Fibroblast of skin of left biceps (primary cell): ENCODE measurements around the gene EML5.
"Not testable (repeated sequence)": the region's sequence is repeated elsewhere in the genome, so short reads cannot be mapped to it uniquely, and the experiment has no call there.

Experiments used
- DNase-seq, 2 experiments: peaks; one replicate each; pipeline ENCODE4 v3.0.0-alpha.2; 2013; ENCODE audit warnings: low read depth in 2 of 2

EML5 gene

GRCh38 chr14:88802596-88802995, 9.8 kb upstream of the EML5 start:
- DNase-seq, result no peak

GRCh38 chr14:88799522-88799921, 6.8 kb upstream of the EML5 start:
- DNase-seq, result no peak

GRCh38 chr14:88798156-88798555, 5.4 kb upstream of the EML5 start:
- no peak for DNase-seq

GRCh38 chr14:88793259-88793625, 489 bp upstream of the EML5 start:
- no peak for DNase-seq

GRCh38 chr14:88791629-88792472, 902 bp downstream of the EML5 start:
- no peak for DNase-seq

GRCh38 chr14:88791252-88791621, 1.5 kb downstream of the EML5 start:
- no peak for DNase-seq

GRCh38 chr14:88790501-88791251, 2.1 kb downstream of the EML5 start:
- no peak for DNase-seq

- not testable (repeated sequence) for DNase-seq
Observed at GRCh38 chr14:88789573-88789972, 3.2 kb downstream of the EML5 start.

- DNase-seq, result no peak
Observed at GRCh38 chr14:88786715-88787114, 6.0 kb downstream of the EML5 start.

- no peak for DNase-seq
Observed at GRCh38 chr14:88785911-88786310, 6.8 kb downstream of the EML5 start.

GRCh38 chr14:88775532-88775931, 17.2 kb downstream of the EML5 start:
- DNase-seq, result no peak

GRCh38 chr14:88770736-88771135, 22.0 kb downstream of the EML5 start:
- no peak for DNase-seq

GRCh38 chr14:88765130-88765529, 27.6 kb downstream of the EML5 start:
- DNase-seq, result no peak

GRCh38 chr14:88753873-88754272, 38.9 kb downstream of the EML5 start:
- DNase-seq, result no peak

- DNase-seq, result no peak
Observed at GRCh38 chr14:88750945-88751344, 41.8 kb downstream of the EML5 start.

- no peak for DNase-seq
Observed at GRCh38 chr14:88750413-88750812, 42.3 kb downstream of the EML5 start.

GRCh38 chr14:88749139-88749538, 43.6 kb downstream of the EML5 start:
- no peak for DNase-seq

- DNase-seq, result no peak
Observed at GRCh38 chr14:88748288-88748687, 44.5 kb downstream of the EML5 start.

GRCh38 chr14:88746052-88746451, 46.7 kb downstream of the EML5 start:
- no peak for DNase-seq

- DNase-seq, result no peak
Observed at GRCh38 chr14:88737245-88737644, 55.5 kb downstream of the EML5 start.

GRCh38 chr14:88733121-88733520, 59.6 kb downstream of the EML5 start:
- no peak for DNase-seq

- DNase-seq, result no peak
Observed at GRCh38 chr14:88729159-88729558, 63.6 kb downstream of the EML5 start.

- DNase-seq, result no peak
Observed at GRCh38 chr14:88727057-88727456, 65.7 kb downstream of the EML5 start.
